GM23248 (cell line): ENCODE data around the gene SEC11C.

Experiments
- EZH2 ChIP-seq: fragments of 200-600 bp; sonication (generic); IDR thresholded peaks from 2 replicates; pipeline ENCODE4 v1.6.1; 2018; ENCODE audit warnings: antibody characterized with exemption, mild to moderate bottlenecking; ENCODE audit not compliant: insufficient read depth, poor library complexity, severe bottlenecking
- EZH2phosphoT487 ChIP-seq: fragments of 200-600 bp; sonication (generic); IDR thresholded peaks from 2 replicates; pipeline ENCODE4 v1.6.1; 2018; ENCODE audit warnings: antibody characterized with exemption, moderate library complexity, mild to moderate bottlenecking, low read depth; ENCODE audit not compliant: insufficient read depth

- TF ChIP-seq EZH2 (no peak), EZH2phosphoT487 (no peak)
Measured at GRCh38 chr18:59132810-59133465, 6.7 kb upstream of the SEC11C start.
